ENCODE measurements around the gene KANK4.

Gene KANK4

DNA sequence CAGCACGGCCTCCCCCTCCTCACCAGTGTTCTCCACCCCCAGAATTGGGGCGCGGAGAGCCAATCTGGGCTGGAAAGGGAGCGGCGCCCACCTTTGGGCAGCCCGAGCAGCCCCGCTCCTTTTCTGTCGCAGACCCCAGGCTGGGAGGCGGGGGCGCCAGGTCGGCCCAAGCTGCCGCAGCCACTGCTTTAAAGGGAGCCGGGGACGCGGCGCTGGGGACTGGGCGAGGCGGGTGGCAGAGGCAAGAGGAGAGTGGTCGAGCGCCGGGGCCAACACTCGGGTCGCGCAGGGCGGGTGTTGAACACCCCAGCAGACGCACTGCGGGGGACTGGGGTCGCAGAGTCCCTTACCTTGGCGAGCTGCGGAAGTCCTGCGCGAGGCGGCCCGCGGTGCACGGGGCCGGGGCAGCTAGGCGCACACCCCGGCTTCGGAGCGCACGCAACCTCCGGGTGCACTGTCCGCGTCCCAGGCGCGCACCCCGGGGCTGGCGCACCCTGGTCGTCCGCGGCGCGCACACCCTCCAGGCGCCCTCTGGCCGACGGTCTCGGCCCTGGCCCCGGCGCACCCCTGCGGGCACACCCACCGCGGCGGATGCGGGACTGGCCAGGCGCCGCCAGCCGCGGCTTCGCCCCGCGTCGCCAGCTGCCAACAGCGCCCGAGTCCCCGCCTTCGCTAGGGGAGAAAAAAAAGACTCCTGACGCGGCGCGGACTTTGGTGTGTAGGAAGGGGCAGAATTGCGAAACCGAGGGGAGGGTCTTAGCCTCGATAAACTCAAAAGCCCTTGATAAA, at the start of gene KANK4:
TSS of gene KANK4 (minus strand) at position 679 of the 789 bp plus-strand sequence. CDS start 37,870 bp downstream, outside the sequence.
- no peak for DNase-seq

DNA sequence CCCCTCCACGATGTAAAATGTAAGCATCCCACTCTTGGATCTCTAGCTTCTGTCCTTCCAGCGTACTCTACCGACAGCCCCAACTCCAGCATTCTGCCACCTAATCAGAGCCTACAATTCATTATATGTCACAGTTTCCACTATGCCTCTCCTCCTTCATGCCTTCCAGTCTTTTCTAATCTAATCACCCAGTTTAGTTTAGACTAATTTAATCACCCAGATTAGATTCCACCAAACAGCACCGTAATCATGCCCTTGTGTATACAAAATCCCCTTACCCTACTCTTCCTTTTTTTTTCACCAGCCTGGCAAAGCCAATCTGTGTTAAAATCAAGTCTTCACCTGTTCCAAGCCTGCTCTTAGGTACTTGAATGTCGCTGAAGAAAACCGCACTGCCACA, 49.8 kb upstream of the KANK4 start:
- DNase-seq, result no peak

DNA sequence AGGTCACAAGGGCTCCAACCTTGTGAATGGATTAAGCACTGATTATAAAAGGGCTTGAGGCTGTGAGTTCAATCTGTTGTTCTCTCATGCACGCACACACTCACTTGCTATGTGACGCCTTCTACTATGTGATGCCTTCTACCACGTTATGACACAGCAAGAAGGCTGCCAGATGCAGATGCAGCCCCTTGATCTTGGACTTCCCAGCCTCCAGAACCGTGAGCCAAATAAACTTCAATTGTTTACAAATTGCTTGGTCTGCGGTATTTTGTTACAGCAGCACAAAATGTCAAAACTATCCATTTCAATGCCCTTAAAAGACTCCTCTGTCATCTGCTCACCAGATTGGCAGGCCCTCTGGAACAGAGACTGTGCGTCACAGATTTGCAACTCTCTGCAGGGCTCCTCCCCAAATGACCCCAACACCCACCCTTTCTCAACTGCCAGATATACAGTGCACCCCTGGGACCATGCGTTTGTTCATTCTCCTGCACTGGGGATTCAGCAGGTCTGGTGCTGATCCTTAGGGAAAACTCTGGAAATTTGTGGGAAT, 47.8 kb upstream of the KANK4 start:
- no peak for DNase-seq

DNA sequence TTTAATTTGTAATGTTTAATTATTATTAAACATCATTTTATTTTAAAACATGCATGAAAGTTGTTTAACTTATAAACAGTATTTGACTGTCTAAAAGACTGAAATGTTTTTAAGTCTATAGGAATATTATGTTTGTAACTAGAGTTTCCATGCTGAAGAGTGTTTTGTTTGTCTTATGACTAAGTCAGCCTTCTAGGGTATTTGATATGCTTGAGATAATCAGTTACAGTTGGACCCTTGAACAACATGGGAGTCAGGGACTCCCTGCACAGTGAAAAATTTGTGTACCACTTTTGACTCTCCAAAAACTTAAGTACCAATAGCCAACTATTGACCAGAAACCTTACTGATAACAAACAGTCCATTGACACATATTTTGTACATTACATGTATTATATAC, 45.5 kb upstream of the KANK4 start:
- no peak for DNase-seq

DNA sequence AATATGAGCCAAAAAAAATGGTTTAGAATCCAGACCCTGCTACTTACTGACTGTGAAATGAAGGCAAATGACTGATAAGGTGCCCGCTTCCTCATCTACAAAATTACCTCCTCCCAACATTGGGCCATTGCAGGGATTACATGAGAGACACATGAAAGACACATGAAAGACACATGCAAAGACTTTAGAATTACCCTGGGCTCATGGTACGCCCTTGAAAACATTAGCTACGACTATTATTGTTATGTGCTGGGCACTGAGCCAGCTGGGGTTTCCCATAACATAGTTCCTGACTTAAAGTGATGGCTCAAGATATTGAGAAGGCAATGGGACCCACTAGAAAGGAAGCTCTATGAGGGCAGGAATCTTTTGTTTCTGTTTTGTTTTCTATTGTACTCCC, 43.7 kb upstream of the KANK4 start:
- no peak for DNase-seq

DNA sequence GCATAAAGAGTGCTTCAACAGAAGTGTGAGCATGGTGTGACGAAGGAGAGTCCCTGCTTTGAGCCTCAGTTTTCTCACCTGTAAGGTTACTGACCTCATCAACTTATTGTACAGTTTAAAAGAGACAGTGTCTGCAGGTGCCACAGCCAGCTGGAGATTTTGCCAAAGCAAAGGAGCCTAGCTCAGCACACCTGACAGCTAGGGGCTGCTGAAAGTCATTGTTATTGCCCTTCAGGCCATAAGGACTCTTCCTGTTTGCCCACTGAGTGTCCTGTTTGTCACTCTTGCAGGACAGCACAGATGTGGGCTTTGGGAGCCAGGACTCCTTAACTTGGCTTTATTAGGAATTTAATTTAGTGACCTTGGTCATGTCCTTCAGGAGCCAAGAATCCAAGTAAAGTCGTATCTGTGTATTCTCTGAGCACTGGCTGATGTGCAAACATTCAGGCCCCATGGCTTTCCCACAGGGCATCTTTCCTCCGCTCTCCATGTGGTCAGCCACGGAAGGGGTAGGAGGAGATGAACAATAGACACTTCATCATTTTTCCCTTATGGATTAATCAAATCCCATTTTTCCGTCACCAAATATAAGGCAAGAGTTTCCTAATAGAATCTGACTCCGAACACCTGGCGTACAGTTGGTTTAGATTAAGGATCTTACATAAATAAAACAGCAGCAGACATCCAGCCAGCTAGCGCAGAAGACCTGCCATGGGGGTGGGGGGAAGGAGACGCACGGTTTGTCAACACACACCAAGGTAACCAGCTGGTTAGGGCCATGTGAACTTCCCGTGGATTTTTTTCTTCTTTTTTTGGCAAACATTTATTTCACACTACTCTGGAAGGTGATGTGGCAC, 43.1 kb upstream of the KANK4 start:
- no peak for DNase-seq

DNA sequence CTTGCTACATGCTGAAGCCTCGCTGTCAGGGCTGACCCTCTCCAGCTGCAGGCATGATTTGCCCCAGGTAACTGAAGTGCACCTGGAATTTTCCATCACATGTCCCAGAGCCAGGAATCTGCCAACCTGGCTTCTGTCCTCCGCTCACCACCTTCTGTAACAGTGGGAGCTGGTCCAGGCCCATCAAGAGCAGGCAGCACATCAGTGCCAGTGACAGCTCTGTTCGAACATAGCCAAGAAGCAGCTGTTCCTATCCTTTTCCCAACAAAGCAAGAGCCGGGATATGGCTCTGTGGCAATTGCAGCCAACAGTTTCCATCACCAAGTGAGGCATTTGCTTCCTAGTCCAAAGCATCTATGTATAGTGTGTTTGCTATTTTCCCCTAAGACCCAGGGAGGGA, 42.2 kb upstream of the KANK4 start:
- no peak for DNase-seq

DNA sequence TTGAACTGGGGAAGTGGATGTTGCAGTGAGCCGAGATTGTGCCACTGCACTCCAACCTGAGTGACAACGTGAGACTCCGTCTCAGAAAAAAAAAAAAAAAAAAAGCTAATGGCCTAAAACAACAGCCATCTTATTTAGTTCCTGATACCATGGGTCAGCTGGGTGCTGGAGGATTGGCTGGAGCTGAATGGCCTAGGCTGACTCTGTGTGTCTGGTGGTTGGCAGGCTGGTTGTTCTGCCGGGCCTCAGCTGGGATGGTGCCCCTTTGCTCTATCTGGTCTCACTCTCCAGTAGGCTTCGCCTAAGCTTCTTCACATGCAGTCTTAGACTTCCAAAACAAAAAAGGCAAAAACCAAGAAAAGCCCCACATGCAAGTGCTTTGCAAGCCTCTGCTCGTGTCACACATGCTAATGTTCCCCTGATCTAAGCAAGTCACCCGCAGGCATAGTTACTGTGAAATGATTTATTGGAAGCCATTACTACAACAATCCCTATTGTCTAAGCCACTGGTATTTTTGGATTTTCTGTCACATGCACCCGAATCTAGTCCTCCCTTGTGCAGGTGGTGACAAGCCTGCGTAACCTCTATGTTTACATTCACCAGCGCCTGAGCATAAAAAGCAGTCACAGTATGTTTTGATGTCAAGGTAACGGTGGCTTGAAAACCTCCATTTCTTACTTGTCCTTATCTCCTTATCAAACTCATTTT, 39.6 kb upstream of the KANK4 start:
- no peak for DNase-seq

DNA sequence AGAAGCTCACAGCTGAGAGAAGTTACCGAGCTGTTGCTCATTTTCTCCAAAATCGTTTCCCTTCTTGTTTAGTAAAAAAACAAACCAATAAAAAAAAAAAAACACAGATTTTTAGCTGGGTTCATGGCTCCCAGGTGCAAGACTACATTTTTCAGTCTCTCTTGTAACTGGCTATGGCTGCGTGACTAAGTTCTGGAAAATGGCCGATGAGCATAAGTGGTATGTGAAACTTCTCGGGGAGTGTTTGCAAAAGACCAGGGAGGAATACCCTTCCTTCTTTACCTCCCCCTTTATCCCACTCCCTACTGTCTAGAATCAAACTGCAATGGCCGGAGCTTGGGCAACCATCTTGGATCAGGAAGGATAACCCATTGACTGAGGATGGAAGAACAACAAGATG, 38.7 kb upstream of the KANK4 start:
- no peak for DNase-seq

DNA sequence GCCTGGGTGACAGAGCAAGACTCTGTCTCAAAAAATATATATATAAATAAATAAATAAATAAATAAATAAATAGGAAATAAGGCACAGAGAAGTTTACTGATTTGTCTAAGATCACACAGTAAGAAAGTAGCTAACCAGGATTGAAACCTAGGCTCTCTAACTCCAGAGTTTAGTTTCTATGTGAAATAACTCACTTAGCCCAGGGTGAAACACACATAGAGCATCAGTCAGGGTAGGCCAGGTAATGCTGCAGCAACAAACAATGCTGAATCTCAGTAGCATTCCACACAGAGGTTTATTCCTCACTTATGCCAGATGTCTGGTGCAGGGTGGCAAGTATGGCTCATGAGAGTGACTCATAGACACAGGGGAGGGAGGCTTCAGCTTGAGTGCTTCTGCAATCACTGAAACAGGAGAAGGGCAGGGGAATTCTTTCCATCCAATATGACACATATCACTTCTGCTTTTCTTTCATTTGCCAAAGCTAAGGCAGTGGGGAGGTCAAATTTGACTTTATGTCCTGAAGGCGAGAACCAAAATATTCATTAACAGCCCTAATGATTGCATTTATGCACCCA, 37.1 kb upstream of the KANK4 start:
- DNase-seq, result peak; percentile 58

DNA sequence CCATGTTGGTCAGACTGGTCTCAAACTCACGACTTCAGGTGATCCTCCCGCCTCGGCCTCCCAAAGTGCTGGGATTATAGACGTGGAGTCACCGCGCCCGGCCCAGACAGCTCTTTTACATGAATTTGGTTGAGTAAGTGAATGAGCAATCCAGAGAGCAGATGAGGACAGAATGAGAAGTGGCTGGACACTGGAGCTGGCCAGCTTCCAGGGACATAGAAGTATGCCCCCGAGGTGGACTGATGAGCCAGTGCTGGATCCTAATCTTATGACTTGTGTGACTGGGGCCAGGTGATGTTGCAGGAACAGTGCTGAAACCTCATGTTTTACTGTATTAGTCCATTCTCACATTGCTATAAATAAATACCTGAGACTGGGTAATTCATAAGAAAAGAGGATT, 35.9 kb upstream of the KANK4 start:
- no peak for DNase-seq

DNA sequence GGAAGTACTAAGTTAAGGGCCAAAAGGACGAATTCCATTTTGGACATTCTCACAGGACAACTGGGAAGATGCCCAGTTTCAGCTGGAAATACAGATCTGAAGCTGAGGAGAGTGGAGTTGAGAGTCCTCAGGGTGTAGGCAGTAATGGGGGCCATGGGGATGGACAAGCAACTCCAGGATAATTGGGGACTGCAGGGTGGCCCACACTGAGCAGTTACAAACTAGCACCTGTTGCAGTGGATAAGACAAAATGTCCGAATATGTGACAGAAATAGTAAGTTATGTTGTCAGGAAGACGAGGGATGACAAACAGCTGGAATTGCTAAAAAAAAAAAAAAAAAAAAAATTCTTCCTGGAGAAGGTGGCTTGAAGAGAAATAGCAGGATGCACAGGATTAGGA, 34.6 kb upstream of the KANK4 start:
- DNase-seq, result no peak

DNA sequence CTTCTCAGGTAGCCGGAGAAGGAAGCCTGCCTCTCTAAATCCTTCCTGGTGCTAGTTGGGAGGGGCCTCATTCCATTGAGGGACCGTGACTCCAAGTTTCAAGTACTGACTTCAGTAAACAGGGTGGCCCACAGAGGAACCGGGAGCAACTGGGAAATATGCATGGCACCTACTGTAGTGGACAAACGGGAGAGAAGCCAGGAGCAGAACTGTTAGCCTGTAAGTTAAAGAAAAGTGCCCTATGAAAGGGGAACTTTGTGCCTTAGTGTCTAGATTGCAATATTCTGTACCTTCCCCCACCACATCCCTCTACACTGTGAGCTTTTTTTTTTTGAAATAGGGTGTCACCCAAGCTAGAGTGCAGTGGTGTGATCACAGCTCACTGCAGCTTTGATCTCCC, 33.2 kb upstream of the KANK4 start:
- DNase-seq, result no peak

DNA sequence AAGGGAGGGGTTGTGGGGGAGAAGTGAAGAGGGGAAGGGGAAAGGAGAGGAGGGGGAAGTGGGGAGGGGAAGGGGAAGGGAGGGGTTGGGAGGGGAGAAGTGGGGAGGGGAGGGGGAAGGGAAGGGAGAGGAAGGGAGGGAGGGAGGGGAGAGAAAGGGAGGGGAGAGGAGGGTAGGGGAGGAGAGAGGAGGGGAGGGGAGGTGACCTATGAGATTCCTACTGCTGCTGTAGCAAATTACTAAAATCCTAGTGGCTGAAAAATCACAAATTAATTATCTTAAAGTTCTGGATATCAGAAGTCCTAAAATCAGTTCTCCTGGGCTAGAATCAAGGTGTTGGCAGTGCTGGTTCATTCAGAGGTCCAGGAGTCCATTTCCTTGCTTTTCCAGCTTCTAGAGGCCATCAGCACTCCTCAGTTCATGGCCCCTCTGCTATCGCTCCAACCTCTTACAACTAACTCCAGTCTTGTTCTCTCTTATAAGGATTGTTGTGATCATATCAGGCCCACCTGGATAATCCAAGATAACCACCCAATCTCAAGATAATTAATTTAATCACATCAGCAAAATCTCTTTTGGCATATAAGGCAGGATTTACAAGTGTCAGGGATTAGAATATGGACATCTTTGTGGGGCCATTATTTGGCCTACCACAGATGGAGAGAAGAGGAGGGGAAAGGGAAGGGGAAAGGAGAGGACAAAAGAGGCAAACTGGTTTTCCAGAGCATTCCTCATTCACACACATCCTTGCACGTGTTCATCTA, 30.4 kb upstream of the KANK4 start:
- no peak for DNase-seq

DNA sequence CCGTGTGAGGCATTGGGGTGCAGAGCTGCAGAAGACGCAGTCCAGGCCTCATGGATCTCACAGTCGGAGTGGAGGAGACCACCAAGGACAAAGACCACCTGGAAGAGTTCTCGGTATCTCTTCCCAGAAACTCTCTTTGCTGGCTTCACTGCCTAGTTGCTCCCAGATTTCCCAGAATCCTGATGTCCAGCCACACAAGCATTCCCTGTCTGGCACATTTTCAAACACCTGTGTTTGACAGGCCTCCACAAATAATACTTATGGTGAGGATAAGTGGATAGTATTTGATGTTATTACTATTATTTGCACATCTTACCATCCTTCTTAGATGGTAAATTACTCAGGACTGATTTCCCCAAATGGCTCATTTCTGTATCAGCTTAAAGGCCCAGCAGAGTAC, 27.7 kb upstream of the KANK4 start:
- no peak for DNase-seq

DNA sequence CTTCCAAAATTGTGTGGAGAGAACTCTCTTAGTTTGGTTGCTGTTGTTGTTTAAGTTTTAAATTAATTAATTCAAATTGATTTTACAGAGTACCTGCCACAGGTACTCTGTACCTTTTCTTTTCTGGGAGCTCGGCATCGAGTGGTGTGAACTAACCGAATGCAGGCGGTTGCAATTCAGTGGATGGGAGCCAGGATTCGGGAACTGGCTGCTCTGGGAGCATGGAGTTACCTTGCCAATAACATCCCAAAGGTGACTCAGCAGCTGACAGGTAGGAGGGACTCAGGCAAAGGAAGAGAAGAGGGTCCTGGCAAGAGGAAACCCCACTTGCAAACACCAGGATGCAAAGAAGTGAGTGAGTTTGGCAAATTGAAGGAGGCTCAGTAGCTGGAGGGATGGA, 24.7 kb upstream of the KANK4 start:
- DNase-seq, result no peak

DNA sequence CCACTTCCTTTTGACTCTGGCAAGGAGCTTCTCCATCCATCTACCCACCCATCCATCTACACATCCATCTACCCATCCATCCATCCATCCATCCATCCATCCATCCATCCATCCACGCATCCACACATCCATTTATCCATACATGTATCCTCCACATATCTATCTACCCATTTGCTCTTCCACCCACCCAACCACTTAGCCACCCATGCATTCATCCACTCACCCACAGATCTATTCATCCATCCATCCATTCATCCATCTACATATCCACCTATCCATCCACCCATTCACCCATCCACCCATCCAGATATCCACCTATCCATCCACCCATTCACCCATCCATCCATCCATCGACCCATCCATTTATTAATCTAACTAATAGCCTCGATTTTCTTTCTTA, 23.0 kb upstream of the KANK4 start:
- no peak for DNase-seq

DNA sequence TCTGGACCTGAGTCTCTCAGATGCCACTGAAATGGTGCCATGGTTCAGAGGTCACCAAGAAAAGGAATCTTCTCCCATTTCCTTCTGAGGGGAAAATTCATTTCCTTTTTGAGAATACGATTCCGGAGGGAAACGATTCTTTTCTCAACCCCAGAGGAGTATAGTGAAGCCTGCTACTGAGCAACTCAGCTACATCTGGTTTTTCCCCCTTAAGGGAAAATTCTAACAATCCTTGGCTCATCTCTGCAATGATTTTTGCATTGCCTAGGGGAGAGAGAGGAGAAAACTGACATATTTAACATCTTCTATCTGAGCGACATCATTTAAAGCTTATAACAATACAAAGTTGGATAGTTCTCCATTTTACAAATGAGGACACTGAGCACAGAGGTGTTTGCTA, 22.4 kb upstream of the KANK4 start:
- DNase-seq, result no peak

DNA sequence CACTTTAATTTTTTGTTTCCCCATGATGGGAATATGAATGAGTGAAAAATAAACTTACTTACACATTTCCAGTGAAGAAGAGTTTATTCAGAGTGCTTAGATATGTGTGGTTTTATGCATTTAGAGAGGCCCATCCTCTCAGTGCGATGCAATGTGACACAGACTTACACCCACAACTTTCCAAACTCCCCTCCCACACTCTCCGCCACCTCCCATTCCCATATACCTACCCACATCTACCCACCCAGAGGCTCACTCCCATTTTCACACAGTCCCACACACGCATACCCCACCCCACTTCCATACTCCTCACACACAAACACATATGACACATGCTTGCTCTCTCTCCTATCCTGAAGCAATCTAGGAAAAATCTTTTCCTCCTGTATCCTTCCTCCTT, 21.9 kb upstream of the KANK4 start:
- DNase-seq, result no peak

DNA sequence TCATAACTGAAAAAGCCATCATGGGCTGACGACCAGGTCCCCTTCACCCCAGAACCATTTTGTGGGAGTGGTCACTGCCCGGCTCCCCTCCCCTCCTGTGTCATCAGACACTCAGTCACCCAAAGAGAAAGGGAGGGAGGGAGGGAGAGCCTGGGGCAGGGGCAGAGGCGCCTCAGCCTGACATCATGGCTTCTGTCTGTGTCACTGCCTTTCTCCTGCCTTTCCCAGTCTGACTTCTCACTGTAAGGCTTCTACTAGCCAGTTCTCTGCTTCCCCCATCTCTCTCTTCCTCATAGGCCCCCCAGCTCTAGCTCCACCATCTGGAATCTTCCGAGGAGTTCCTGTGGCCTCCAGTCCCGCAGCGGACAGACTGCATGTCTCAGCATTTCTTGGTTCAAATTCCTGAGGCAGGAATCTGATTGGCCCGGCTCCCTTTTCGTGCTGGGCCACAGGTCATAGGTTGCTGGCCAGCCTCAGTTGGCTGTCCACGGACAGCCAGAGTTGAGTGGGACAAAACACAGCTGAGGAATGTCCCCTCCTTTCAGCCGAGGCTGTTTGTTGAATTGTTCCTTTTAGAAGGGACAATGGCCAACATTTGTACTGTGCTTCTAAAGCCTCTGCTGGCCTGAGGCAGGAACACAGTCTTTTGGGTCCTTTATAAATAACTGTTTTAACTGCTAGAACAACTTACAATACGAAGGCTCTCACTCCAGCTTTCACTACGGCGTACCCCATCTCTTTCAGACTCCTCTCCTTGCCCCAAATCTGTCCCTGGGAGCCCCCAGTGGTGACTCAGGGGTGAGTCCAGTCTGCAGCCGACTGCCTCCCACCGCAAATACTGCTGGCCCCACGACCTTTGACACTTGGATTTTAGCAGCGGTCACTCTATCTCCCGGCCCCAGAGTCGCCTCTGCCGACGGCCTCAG, 18.7 kb upstream of the KANK4 start:
- DNase-seq, result no peak

Data from CD4-positive, alpha-beta T cell treated with Interleukin-15 for 1 hour (primary cell).